ENCODE measurements around the gene CSRNP3. TPM values are rescaled to one million over a fixed set of nuclear protein-coding genes. Genes with fewer than 3 reads are reported as not detected.
"Not testable (repeated sequence)": the region's sequence is repeated elsewhere in the genome, so short reads cannot be mapped to it uniquely, and the experiment has no call there.

The CSRNP3 gene
- total RNA-seq, 1 donor from 2014 or later = not detected

GRCh38 chr2:165633431-165633830 is 163.9 kb downstream of the CSRNP3 start:
- intact Hi-C loops (cut with micrococcal nuclease) = no loop called here

DNA sequence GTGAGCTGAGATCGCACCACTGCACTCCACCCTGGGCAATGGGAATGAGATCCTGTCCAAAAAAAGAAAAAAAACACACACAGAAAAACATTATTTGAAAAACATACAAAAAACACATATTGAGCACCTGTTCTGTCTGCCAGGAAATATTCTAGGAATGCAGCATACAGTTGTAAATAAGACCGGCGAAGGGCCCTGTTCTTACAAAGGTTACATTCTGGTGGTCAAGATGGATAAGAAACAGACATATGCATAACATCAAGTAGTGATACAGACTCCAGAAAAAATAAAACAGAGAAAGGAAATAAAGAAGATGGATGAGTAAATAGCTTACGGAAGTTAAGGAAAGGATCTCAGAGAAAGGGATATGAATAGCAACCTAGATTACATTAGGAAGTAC is 164.8 kb downstream of the CSRNP3 start:
- intact Hi-C loops (cut with micrococcal nuclease) = no loop called here

DNA sequence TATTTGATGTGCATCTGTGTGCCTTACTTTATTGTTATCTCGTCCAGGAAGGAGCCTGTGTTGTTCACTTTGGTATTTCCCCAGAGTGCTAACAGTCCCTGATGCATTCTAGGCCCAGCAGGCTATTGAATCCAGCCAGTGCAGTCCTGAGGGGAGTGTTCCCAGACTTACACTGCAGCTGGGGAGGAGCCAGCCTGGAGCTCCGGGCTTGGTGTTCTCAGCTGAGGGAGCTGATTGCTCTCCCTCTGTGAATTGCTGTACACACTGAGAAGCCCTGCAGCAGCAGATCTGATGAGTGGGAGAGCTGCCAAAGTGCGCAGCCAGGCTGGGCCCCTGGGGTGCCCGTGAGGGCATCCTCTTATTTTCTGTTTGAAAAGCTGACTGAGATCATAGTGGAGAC is 165.4 kb downstream of the CSRNP3 start:
- intact Hi-C loops (cut with micrococcal nuclease) = no loop called here

DNA sequence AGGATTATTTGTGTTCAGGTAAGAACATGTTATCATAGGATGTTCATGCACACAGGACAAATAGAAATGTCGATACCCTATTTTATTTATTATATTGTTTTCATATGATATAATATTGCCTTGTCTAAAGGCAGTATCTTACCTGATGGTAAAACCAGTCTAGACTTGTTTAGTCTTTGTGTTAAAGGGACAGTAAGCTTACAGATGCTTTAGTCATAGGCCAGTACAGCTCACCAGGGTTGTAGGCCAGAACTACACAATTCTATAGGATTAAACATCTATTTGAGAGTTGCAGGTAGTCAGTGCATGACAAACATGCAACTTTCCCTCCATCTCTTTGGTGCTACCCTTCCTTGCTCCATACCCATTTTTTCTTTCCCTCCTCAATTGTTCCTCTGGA is 166.0 kb downstream of the CSRNP3 start:
- intact Hi-C loops (cut with micrococcal nuclease) = no loop called here

GRCh38 chr2:165636959-165637358 is 167.5 kb downstream of the CSRNP3 start:
- intact Hi-C loops (cut with micrococcal nuclease) = no loop called here

DNA sequence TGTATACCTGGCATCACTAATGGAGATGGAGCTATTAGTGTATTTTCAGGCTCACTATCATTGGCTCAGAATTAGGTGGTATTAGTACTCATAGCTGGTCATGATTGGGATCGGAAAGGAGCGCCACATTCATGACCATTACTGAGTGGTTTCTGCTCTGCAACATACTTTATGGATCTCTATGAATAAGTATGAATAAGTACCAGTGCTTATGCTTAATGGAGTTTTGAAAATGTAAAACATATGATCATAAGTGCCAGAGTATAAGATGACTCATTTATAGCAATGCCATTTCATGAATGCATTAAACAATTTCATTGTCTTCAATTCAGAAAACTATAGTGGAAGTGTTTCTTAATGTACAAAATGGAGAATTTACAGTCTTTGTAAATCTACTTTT is 167.9 kb downstream of the CSRNP3 start:
- intact Hi-C loops (cut with micrococcal nuclease) = no loop called here

DNA sequence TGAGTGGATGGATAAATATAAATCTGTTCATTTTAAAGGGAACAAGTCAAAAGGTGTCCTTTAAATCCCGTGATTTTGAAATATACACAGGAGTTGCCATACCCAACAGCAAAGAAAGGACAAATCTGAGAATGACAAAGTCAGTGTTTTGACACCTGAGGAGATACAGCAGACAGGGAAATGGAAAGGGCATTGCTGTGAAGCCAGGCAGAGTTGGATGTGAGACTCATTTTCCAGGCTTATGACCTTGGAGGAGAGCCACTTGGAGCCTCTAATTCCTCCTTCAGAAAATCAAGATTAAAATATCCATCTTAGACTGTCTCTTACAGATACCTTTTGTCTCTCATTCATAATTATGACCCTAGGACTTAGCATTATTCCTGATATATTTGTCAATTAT is 170.0 kb downstream of the CSRNP3 start:
- intact Hi-C loops (cut with micrococcal nuclease) = no loop called here

DNA sequence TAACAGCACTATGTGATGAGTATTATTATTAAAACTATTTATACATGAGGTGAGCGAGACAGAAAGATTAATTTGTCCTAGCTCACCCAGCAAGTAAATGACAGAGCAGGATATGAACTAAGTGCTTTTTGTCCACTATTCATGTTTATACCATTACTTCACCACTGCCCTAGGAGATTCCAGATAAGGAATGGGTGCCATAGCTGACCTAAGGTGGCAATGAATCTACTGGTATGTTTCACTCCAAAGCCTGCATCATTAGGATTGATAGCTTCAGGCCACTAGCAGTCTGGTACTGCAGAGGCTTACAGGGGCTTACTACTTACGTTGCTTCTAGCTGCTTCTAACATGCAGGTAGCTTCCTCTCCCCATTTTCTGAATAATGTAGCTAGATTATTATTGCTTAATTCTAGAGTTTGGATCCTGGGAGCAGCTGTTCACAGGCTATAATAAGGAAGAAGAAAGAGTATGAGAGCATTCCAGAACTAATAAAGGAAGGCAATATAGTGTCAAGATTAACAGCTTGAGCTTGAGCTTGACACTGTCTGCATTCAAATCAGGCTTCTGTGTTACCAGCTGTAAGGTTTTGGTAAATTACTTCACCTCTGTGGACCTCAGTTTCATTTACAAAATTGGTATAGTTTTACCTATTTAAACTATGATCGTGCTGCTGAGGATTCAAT is 170.9 kb downstream of the CSRNP3 start:
- intact Hi-C loops (cut with micrococcal nuclease) = loop anchor here (10.0 kb wide), 1 partner anchor 234 kb away; no protein-coding TSS in a partner anchor

GRCh38 chr2:165645930-165646831 is 176.7 kb downstream of the CSRNP3 start:
- intact Hi-C loops (cut with micrococcal nuclease) = loop anchor here (10.0 kb wide), 1 partner anchor 229 kb away; no protein-coding TSS in a partner anchor

DNA sequence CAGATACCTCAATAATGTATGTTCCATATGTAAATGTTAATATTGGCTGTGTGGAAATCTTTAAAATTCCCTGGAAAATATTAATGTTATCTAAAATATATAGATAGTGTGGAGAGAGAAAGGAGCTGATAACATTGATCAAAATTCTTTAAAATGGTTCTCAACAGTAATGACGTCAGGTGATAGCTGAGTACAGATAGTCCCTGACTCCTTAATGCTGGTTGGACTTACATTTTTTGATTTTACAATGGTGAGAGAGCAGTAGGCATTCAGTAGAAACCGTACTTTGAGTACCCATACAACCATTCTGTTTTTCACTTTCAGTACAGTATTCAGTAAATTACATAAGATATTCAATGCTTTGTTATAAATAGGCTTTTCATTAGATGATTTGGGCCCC is 177.9 kb downstream of the CSRNP3 start:
- intact Hi-C loops (cut with micrococcal nuclease) = loop anchor here (10.0 kb wide), 1 partner anchor 227 kb away; no protein-coding TSS in a partner anchor

DNA sequence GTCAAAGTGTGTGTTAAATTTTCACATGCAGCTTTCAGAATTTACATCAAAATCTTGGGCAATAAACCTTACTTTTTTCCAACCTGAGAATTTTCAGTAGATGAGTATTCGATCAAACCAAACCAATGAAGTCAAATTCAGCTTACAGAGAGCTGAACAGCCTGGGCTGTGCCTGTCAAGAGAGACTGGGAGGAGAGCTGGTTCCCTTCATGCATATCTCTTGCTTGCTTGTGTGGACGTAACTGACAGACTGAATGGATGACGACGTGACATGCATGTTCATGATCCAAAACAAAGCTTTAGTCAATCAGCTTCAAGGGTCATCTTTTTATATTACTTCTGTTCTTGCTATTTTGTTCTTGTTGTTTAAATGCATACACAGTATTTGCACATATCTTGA is 179.3 kb downstream of the CSRNP3 start:
- intact Hi-C loops (cut with micrococcal nuclease) = loop anchor here (10.0 kb wide), 1 partner anchor 226 kb away; no protein-coding TSS in a partner anchor

- intact Hi-C loops (cut with micrococcal nuclease) = no loop called here
Measured at GRCh38 chr2:165651233-165651632, 181.7 kb downstream of the CSRNP3 start.

DNA sequence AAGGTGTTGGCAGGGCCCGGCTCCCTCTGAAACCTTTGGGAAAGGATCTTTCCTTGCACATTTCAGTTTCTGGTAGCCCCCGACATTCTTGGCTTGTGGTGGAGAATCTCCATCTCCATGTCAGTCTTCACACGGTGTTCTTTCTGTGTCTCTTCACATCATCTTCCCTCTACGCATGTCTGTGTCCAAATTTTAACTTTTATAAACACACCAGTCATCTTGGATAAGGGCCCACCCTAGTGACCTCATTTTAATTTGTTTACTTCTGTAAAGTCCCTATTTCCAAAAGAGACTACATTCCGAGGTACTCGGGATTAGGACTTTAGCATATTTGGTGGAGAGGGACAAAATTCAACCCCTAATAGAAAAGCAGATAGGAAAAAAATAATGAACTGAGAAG is 186.2 kb downstream of the CSRNP3 start:
- intact Hi-C loops (cut with micrococcal nuclease) = no loop called here

- intact Hi-C loops (cut with micrococcal nuclease) = no loop called here
Measured at GRCh38 chr2:165660361-165660760, 190.9 kb downstream of the CSRNP3 start.

GRCh38 chr2:165662720-165663119 is 193.2 kb downstream of the CSRNP3 start:
- intact Hi-C loops (cut with micrococcal nuclease) = no loop called here

DNA sequence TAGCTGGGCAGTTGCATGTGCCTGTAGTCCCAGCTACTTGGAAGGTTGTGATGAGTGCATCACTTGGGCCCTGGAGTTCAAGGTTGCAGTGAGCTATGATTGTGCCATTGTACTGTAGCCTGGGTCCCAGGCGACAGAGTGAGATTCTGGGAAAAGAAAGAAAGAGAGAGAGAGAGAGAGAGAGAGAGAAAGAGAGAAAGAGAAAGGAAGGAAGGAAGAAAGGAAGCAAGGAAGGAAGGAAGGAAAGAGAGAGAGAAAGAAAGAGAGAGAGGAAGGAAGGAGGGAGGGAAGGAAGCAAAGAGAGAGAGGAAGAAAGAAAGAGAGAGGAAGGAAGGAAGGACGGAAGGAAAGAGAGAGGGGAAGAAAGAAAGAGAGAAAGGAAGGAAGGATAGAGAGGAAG is 196.1 kb downstream of the CSRNP3 start:
- intact Hi-C loops (cut with micrococcal nuclease) = no loop called here

- intact Hi-C loops (cut with micrococcal nuclease) = not testable (repeated sequence)
Measured at GRCh38 chr2:165666073-165666472, 196.6 kb downstream of the CSRNP3 start.

- intact Hi-C loops (cut with micrococcal nuclease) = no loop called here
Measured at GRCh38 chr2:165666605-165667004, 197.1 kb downstream of the CSRNP3 start.

DNA sequence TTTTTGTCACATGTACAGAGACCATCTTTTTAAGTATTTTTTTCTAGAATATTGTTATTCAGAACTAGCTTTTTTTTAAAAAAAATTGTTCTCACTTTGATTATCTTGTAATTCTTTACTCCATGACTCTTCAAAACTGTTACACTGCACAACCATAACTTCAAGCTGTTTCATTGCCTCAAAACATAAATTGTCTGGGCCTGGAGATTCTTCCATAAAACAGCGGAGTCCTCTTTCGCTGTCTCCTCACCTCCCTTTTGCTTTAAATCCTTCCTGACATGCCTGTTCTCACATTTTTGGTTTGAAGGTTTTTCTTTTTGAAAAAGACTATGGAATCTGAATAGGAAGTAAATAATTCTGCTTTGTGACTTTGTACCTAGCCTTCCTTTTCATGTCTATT is 197.9 kb downstream of the CSRNP3 start:
- intact Hi-C loops (cut with micrococcal nuclease) = no loop called here

DNA sequence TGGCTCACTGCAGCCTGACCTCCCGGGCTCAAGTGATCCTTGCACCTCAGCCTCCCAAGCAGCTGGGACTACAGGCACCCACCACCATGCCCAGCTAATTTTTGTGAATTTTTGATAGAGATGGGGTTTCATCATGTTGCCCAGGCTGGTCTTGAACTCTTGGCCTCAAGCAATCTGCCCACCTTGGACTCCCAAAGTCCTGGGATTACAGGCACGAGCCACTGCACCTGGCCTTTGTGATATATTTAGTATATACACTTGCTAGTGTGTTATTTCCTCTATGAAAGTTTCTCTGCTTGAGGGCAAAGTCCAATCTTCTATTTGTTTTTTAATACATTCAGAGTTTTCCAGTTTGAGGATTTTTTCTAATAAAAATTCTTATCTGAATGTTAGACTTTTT is 205.3 kb downstream of the CSRNP3 start:
- intact Hi-C loops (cut with micrococcal nuclease) = no loop called here

DNA sequence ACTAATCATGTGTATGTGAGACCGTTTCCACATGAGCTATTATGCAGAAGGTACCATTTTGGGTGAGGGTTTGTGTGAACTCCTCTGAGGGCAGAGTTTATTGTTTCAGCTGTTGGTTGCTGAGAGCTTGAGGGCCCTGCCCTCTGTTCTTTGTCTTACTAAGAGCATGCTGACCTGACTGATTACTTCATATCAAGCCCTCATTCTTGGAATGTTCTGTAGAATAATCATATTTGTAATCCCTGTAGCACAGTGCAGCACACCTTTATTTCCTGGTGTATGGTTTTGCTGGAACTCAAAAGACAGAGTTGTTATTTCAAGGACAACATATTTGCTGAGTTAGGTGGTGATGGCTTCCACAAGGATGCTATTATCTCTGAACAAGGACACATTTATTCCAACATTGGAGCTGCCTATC is 206.1 kb downstream of the CSRNP3 start:
- intact Hi-C loops (cut with micrococcal nuclease) = no loop called here

DNA sequence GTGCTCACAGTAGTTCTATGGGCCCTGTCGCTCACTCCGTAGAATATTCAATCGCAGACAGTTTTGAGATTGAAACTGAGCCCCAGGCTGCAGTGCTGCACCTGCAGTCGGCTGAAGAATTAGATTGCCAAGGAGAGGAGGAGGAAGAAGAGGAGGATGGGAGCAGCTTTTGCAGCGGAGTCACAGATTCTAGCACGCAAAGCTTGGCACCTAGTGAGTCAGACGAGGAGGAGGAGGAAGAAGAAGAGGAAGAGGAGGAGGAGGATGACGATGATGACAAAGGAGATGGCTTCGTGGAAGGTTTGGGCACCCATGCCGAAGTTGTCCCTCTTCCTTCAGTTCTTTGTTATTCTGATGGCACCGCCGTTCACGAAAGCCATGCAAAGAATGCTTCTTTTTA is 209.4 kb downstream of the CSRNP3 start:
- intact Hi-C loops (cut with micrococcal nuclease) = no loop called here

All from T-helper 2 cell treated with Interferon-gamma antibody and Interleukin-4, amounts not matched to agents 100 ng/mL and 5 ng/mL, for 36 hours (primary cell).